Caco-2 (cell line): ENCODE results near the gene PYM1. TPM values are rescaled to one million over a fixed set of nuclear protein-coding genes. Genes with fewer than 3 reads are reported as not detected.
"Not testable (repeated sequence)": the region's sequence is repeated elsewhere in the genome, so short reads cannot be mapped to it uniquely, and the experiment has no call there.

ENCODE experiments used
- BruUV-seq: library from RNA; stranded (reverse); fragments of 400-500 nt; replicated peaks from 2 replicates; lab custom pipeline; 2021; lab: Mats Ljungman, UMichigan
- CTCF ChIA-PET: fragments of 300-600 bp; sonication (Branson Sonifier 250); formaldehyde crosslinking; loops from one replicate; lab custom pipeline; 2022; ENCODE audit warnings: antibody characterized with exemption; lab: Charles Lee
- POLR2A ChIA-PET: fragments of 300-600 bp; sonication (Branson Sonifier 250); formaldehyde crosslinking; loops from one replicate; lab custom pipeline; 2022; ENCODE audit warnings: antibody characterized with exemption; lab: Charles Lee
- DNase-seq, 2 experiments: peaks; one replicate each; pipeline versions ENCODE4 v3.0.0 to v3.0.0-alpha.2; 2020 to 2022
- H3K27me3 ChIP-seq: replicated peaks from 2 replicates; pipeline ENCODE4 v1.6.0; 2011; ENCODE audit warnings: low read length; ENCODE audit not compliant: control insufficient read depth, insufficient read depth
- H3K36me3 ChIP-seq: 2 replicates; pipeline ENCODE4 v1.5.1; 2011; ENCODE audit warnings: low read length; ENCODE audit not compliant: control insufficient read depth, insufficient read depth
- H3K4me1 ChIP-seq: fragments of 250-450 bp; sonication (Bioruptor Pico); 2 replicates; pipeline ENCODE4 v1.5.1; 2020; ENCODE audit warnings: mild to moderate bottlenecking
- H3K4me3 ChIP-seq: 2 replicates; pipeline ENCODE4 v1.5.1; 2011; ENCODE audit warnings: low read depth, mild to moderate bottlenecking, control low read depth, low read length
- H3K9me3 ChIP-seq: fragments of 250-450 bp; sonication (Bioruptor Pico); 2 replicates; pipeline ENCODE4 v1.5.1; 2020; ENCODE audit warnings: mild to moderate bottlenecking, moderate library complexity
- H3K27ac Mint-ChIP-seq: one replicate; pipeline ENCODE4 v1.8.0; 2022; ENCODE audit warnings: mixed read lengths; ENCODE audit not compliant: unreplicated experiment
- H3K27me3 Mint-ChIP-seq: one replicate; pipeline ENCODE4 v1.8.0; 2022; ENCODE audit warnings: mixed read lengths; ENCODE audit not compliant: insufficient read depth, unreplicated experiment
- H3K36me3 Mint-ChIP-seq: one replicate; pipeline ENCODE4 v1.8.0; 2022; ENCODE audit warnings: mild to moderate bottlenecking, mixed read lengths; ENCODE audit not compliant: insufficient read depth, unreplicated experiment
- H3K4me1 Mint-ChIP-seq: one replicate; pipeline ENCODE4 v1.8.0; 2022; ENCODE audit warnings: low read depth, mixed read lengths; ENCODE audit not compliant: unreplicated experiment
- H3K4me3 Mint-ChIP-seq: one replicate; pipeline ENCODE4 v1.8.0; 2022; ENCODE audit warnings: mild to moderate bottlenecking, moderate library complexity, mixed read lengths; ENCODE audit not compliant: unreplicated experiment
- H3K9me3 Mint-ChIP-seq: one replicate; pipeline ENCODE4 v1.8.0; 2022; ENCODE audit warnings: mixed read lengths; ENCODE audit not compliant: unreplicated experiment
- intact Hi-C: fragments of 100-400 bp; cut with micrococcal nuclease; formaldehyde crosslinking; loops from one replicate; pipeline ENCODE4 v1.10.0; 2022; ENCODE audit not compliant: unreplicated experiment
- total RNA-seq: library from RNA; stranded (reverse); gene quantifications from 2 replicates; pipeline ENCODE4 v1.2.3, GENCODE V29; 2022
- TF ChIP-seq, protein P1 (sequence below), 2 experiments: fragments of 200-600 bp in 1 of 2; IDR thresholded peaks; 1 replicate in 1 of 2; 2 replicates in 1 of 2; pipeline versions ENCODE4 v1.5.1 to v1.8.0; 2011 to 2022; ENCODE audit warnings: antibody characterized with exemption in 1 of 2, control low read depth in 1 of 2, inconsistent platforms in 1 of 2, low read depth in 1 of 2, low read length in 1 of 2, mild to moderate bottlenecking in 1 of 2, moderate library complexity in 1 of 2; ENCODE audit not compliant: insufficient read depth in 1 of 2, severe bottlenecking in 1 of 2, unreplicated experiment in 1 of 2

PYM1 gene
- total RNA-seq, 1 experiment from 2014 or later = 47.2 TPM

DNA sequence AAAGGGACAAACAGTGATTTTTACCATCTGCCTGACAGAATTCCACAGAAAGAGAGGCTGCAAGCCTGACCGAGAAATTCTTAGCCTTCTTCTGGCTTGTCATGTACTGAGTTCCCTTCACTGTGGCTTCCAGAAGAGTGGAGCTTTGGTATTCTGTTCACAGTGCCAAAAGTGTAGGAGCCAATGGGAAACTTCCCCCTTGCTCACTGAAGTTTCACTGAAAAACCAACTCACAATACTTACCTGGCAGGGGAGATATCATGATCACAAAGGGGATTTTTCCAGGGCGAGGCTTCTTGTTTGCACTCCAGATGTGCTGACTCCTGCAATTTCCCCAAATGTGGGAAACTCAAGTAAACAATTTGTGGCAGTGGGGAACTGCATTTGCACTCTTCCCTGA lies 53.3 kb downstream of the PYM1 start:
- no TSS peak for BruUV-seq
- CTCF ChIA-PET = no interaction called here
- H3K9me3 ChIP-seq = peaks cover 10% of the 10 kb centered on the region; the same call in 1 of the 2 replicates
- H3K36me3 Mint-ChIP-seq = no peaks in the 10 kb centered on the region
- H3K4me3 ChIP-seq = no peak overlapping the region
- H3K36me3 ChIP-seq = no peaks in the 10 kb centered on the region
- intact Hi-C loops = no loop called here
- H3K27me3 ChIP-seq = no peaks in the 10 kb centered on the region
- H3K4me3 Mint-ChIP-seq = no peak overlapping the region
- no peaks in the 10 kb centered on the region for H3K27me3 Mint-ChIP-seq
- H3K4me1 ChIP-seq = no peaks in the 10 kb centered on the region
- TF ChIP-seq, protein P1, sequence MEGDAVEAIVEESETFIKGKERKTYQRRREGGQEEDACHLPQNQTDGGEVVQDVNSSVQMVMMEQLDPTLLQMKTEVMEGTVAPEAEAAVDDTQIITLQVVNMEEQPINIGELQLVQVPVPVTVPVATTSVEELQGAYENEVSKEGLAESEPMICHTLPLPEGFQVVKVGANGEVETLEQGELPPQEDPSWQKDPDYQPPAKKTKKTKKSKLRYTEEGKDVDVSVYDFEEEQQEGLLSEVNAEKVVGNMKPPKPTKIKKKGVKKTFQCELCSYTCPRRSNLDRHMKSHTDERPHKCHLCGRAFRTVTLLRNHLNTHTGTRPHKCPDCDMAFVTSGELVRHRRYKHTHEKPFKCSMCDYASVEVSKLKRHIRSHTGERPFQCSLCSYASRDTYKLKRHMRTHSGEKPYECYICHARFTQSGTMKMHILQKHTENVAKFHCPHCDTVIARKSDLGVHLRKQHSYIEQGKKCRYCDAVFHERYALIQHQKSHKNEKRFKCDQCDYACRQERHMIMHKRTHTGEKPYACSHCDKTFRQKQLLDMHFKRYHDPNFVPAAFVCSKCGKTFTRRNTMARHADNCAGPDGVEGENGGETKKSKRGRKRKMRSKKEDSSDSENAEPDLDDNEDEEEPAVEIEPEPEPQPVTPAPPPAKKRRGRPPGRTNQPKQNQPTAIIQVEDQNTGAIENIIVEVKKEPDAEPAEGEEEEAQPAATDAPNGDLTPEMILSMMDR (IDR thresholded peaks at IDR 0.05; ENCODE audit: insufficient read depth in 1 of 2, low read depth in 1 of 2, low read length in 1 of 2, severe bottlenecking in 1 of 2, unreplicated experiment in 1 of 2) = no peak
- H3K4me1 Mint-ChIP-seq = no peaks in the 10 kb centered on the region
- H3K27ac Mint-ChIP-seq = no peak overlapping the region
- peaks cover 12% of the 10 kb centered on the region for H3K9me3 Mint-ChIP-seq
- DNase-seq = no peak
- POLR2A ChIA-PET = no interaction called here

DNA sequence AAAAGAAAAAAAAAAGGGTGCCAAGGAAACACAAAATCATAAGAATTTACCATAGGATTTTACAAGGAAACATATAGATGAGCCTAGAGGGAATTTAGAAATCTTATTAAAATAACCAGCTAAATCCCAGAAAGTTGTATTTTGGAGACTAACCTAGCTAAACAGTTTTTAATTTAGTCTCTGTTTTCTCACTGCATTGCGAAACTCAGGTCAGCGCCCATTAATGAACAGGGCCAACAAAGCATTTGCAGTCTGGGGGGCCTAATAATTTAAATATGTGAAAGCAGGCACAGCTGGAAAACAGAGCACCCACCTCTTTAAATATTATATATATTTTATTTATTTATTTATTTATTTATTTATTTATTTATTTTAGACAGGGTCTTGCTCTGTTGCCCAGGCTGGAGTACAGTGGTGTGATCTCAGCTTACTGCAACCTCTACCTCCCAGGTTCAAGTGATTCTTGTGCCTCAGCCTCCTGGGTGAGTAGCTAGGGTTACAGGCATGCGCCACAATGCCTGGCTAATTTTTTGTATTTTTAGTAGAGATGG lies 61.2 kb downstream of the PYM1 start:
- H3K4me1 ChIP-seq, H3K9me3 ChIP-seq, H3K27me3 ChIP-seq, H3K36me3 ChIP-seq, H3K4me1 Mint-ChIP-seq, H3K36me3 Mint-ChIP-seq, H3K9me3 Mint-ChIP-seq, H3K27ac Mint-ChIP-seq, DNase-seq, H3K27me3 Mint-ChIP-seq, H3K4me3 ChIP-seq, POLR2A ChIA-PET, CTCF ChIA-PET, H3K4me3 Mint-ChIP-seq, intact Hi-C loops, BruUV-seq: not testable (repeated sequence)

GRCh38 chr12:55865327-55865726 lies 62.4 kb downstream of the PYM1 start:
- TF ChIP-seq, protein P1 (IDR thresholded peaks at IDR 0.05; ENCODE audit: insufficient read depth in 1 of 2, low read depth in 1 of 2, low read length in 1 of 2, severe bottlenecking in 1 of 2, unreplicated experiment in 1 of 2) = no peak
- Mint-ChIP-seq H3K4me3 (no peak overlapping the region), H3K27me3 (no peaks in the 10 kb centered on the region), H3K4me1 (no peaks in the 10 kb centered on the region), H3K9me3 (no peaks in the 10 kb centered on the region), H3K36me3 (no peaks in the 10 kb centered on the region), H3K27ac (no peak overlapping the region)
- H3K4me1 ChIP-seq = peaks cover 7% of the 10 kb centered on the region; the same call in 1 of the 2 replicates
- ChIA-PET POLR2A (no interaction called here), CTCF (no interaction called here)
- no peak overlapping the region for H3K4me3 ChIP-seq
- no TSS peak for BruUV-seq
- intact Hi-C loops = no loop called here
- H3K9me3 ChIP-seq = 0 out of 2 replicates have a peak, but pooled peaks cover 3% of the 10 kb centered on the region
- no peaks in the 10 kb centered on the region for H3K36me3 ChIP-seq
- H3K27me3 ChIP-seq = no peaks in the 10 kb centered on the region
- DNase-seq = no peak

- POLR2A ChIA-PET, H3K4me3 ChIP-seq, H3K36me3 ChIP-seq, H3K4me1 ChIP-seq, H3K27me3 Mint-ChIP-seq, H3K27ac Mint-ChIP-seq, H3K4me1 Mint-ChIP-seq, H3K9me3 Mint-ChIP-seq, H3K4me3 Mint-ChIP-seq, BruUV-seq, H3K27me3 ChIP-seq, DNase-seq, H3K9me3 ChIP-seq, intact Hi-C loops, H3K36me3 Mint-ChIP-seq: not testable (repeated sequence)
- CTCF ChIA-PET = interaction anchor here (0.7 kb wide), 1 partner anchor 124 kb away, joined by 4 read pairs; no protein-coding TSS in a partner anchor
These were observed 64.8 kb downstream of the PYM1 start for GRCh38 chr12:55862931-55863330.
